Hepatocyte (in vitro differentiated cells): ENCODE measurements around the gene ZNF862. TPM values are rescaled to one million over a fixed set of nuclear protein-coding genes. Genes with fewer than 3 reads are reported as not detected.

Experiments used
- DNase-seq: peaks from one replicate; pipeline ENCODE4 v3.0.0-alpha.2; 2016; ENCODE audit warnings: low spot score
- H2AFZ ChIP-seq: fragments of 200-600 bp; sonication (generic); 2 replicates; pipeline ENCODE4 v1.6.0; 2016; ENCODE audit warnings: antibody characterized with exemption, mild to moderate bottlenecking
- H3K27ac ChIP-seq: fragments of 200-600 bp; sonication (generic); 2 replicates; pipeline ENCODE4 v1.5.1; 2016; ENCODE audit warnings: mild to moderate bottlenecking
- H3K27me3 ChIP-seq: fragments of 200-600 bp; sonication (generic); 2 replicates; pipeline ENCODE4 v1.6.1; 2016
- H3K36me3 ChIP-seq: fragments of 200-600 bp; sonication (generic); replicated peaks from 2 replicates; pipeline ENCODE4 v1.5.1; 2016; ENCODE audit warnings: low read depth; ENCODE audit not compliant: insufficient read depth
- H3K4me1 ChIP-seq: fragments of 200-600 bp; sonication (generic); 2 replicates; pipeline ENCODE4 v1.5.1; 2016; ENCODE audit warnings: mild to moderate bottlenecking, moderate library complexity; ENCODE audit not compliant: insufficient read depth
- H3K4me2 ChIP-seq: fragments of 200-600 bp; sonication (generic); 2 replicates; pipeline ENCODE4 v1.6.0; 2016
- H3K4me3 ChIP-seq: fragments of 200-600 bp; sonication (generic); 2 replicates; pipeline ENCODE4 v1.5.1; 2016; ENCODE audit warnings: mild to moderate bottlenecking
- H3K79me2 ChIP-seq: fragments of 200-600 bp; sonication (generic); 2 replicates; pipeline ENCODE4 v1.6.0; 2017; ENCODE audit warnings: mild to moderate bottlenecking
- H3K9me2 ChIP-seq: fragments of 200-600 bp; sonication (generic); replicated peaks from 2 replicates; pipeline ENCODE4 v1.6.0; 2017; ENCODE audit warnings: mild to moderate bottlenecking; ENCODE audit not compliant: insufficient read depth
- H3K9me3 ChIP-seq: fragments of 200-600 bp; sonication (generic); 2 replicates; pipeline ENCODE4 v1.5.1; 2016; ENCODE audit warnings: low read depth, mild to moderate bottlenecking
- H4K20me1 ChIP-seq: fragments of 200-600 bp; sonication (generic); 2 replicates; pipeline ENCODE4 v1.6.0; 2016; ENCODE audit warnings: mild to moderate bottlenecking; ENCODE audit not compliant: insufficient read depth, poor library complexity, severe bottlenecking
- CTCF ChIP-seq: fragments of 200-600 bp; sonication (generic); IDR thresholded peaks from 2 replicates; pipeline ENCODE4 v1.5.1; 2016; ENCODE audit warnings: antibody characterized with exemption, mild to moderate bottlenecking; ENCODE audit not compliant: poor library complexity
- EZH2 ChIP-seq: fragments of 200-600 bp; sonication (generic); IDR thresholded peaks from 2 replicates; pipeline ENCODE4 v1.6.1; 2016; ENCODE audit warnings: antibody characterized with exemption, mild to moderate bottlenecking, borderline replicate concordance
- EZH2phosphoT487 ChIP-seq: fragments of 200-600 bp; sonication (generic); IDR thresholded peaks from one replicate; pipeline ENCODE4 v1.6.1; 2018; ENCODE audit warnings: antibody characterized with exemption, mild to moderate bottlenecking, low read depth, moderate library complexity; ENCODE audit not compliant: unreplicated experiment, severe bottlenecking
- WGBS: methylation state at CpG from one replicate; pipeline ENCODE4 v1.1.6; 2016; ENCODE audit warnings: low lambda C conversion rate; ENCODE audit errors: missing lambda C conversion rate; 5-methylcytosine and 5-hydroxymethylcytosine counted together
- polyA plus RNA-seq: library from polyadenylated mRNA; unstranded; fragments of >200 nt; fragmentation: Nextera tagmentation; extraction: Ambion mirVana; gene quantifications from 2 replicates; pipeline ENCODE4 v1.2.1, GENCODE V29; 2016
- total RNA-seq: library from RNA; depleted of rRNA; stranded (reverse); fragments of >200 nt; gene quantifications from 2 replicates; pipeline ENCODE4 v1.2.3, GENCODE V29; 2014

Gene ZNF862
- total and polyA plus RNA-seq, 2 experiments from 2014 or later, result 3.5 to 9.2 TPM

DNA sequence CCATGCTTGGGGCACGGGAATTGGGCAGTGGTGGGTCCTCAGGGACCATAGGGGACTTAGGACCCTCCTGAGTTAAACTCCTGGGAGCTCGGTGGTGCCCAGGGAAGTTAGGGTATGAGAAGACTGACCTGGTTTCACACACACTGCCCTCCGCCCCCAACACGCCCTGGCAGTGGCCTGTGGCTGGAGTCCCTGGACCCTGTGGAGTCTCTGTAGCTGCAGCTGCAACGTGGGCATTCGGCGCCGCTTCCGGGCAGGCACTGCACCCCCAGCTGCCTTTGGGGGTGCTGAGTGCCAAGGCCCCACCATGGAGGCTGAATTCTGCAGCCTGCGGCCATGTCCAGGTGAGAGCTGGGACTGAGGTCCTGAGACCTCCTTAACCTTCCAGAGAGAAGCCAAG, 29.9 kb upstream of the ZNF862 start:
- H3K9me3 ChIP-seq, result no peaks in the 10 kb centered on the region
- DNase-seq, result no peak

DNA sequence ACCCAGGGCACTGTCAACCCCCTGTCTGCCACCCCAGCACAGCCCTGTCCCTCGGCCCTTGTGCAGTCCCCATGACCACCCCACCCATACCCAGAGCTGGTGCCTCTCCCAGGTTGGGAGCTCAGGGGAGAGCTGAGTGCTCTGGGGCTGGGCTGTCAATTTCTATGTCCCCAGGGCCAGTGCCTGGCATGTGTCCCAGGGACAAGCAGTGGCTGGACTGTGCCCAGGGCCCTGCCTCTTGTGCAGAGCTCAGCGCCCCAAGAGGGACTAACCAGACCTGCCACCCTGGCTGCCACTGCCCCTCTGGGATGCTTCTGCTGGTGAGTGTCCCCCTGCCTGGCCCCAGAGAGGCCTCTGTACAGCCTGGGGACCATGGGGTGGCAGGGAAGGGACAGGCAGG, 29.0 kb upstream of the ZNF862 start:
- no peak for TF ChIP-seq EZH2phosphoT487
- no peak for TF ChIP-seq EZH2
- TF ChIP-seq CTCF, result no peak
- Histone ChIP-seq H3K4me3 (no peak overlapping the region), H3K27me3 (no peaks in the 10 kb centered on the region), H3K4me2 (no peak overlapping the region), H3K36me3 (no peaks in the 10 kb centered on the region), H3K27ac (no peak overlapping the region), H3K4me1 (no peaks in the 10 kb centered on the region), H4K20me1 (no peaks in the 10 kb centered on the region), H2AFZ (no peak overlapping the region), H3K9me3 (no peaks in the 10 kb centered on the region), H3K9me2 (no peaks in the 10 kb centered on the region), H3K79me2 (no peaks in the 10 kb centered on the region)
- 90% methylated on average over 2 of the region's 2 CpGs for WGBS
- no peak for DNase-seq

More for the DNA sequence above, 29.9 kb upstream of the ZNF862 start:
- no peaks in the 10 kb centered on the region for H3K36me3 ChIP-seq
- no peaks in the 10 kb centered on the region for H3K9me2 ChIP-seq
- no peaks in the 10 kb centered on the region for H3K27me3 ChIP-seq
- no peak overlapping the region for H3K4me3 ChIP-seq
- no peaks in the 10 kb centered on the region for H3K79me2 ChIP-seq
- H2AFZ ChIP-seq, result no peak overlapping the region
- TF ChIP-seq EZH2phosphoT487 (no peak), CTCF (no peak), EZH2 (no peak)
- H4K20me1 ChIP-seq, result no peaks in the 10 kb centered on the region
- no peaks in the 10 kb centered on the region for H3K4me1 ChIP-seq
- no peak overlapping the region for H3K4me2 ChIP-seq
- 91% methylated on average over 10 of the region's 10 CpGs for WGBS
- H3K27ac ChIP-seq, result no peak overlapping the region

GRCh38 chr7:149811221-149811620, 27.0 kb upstream of the ZNF862 start:
- no peaks in the 10 kb centered on the region for H3K79me2 ChIP-seq
- H3K4me3 ChIP-seq, result no peak overlapping the region
- TF ChIP-seq CTCF, result no peak
- no peak for TF ChIP-seq EZH2phosphoT487
- TF ChIP-seq EZH2, result no peak
- no peak overlapping the region for H3K4me2 ChIP-seq
- H3K9me3 ChIP-seq, result no peaks in the 10 kb centered on the region
- H3K9me2 ChIP-seq, result no peaks in the 10 kb centered on the region
- DNase-seq, result no peak
- H3K36me3 ChIP-seq, result no peaks in the 10 kb centered on the region
- no peak overlapping the region for H2AFZ ChIP-seq
- no peaks in the 10 kb centered on the region for H3K27me3 ChIP-seq
- no peak overlapping the region for H3K27ac ChIP-seq
- WGBS, result 48% methylated on average over 3 of the region's 3 CpGs
- H4K20me1 ChIP-seq, result no peaks in the 10 kb centered on the region
- no peaks in the 10 kb centered on the region for H3K4me1 ChIP-seq
